Immature natural killer cell (primary cell): ENCODE data around the gene FOXK2. TPM values are rescaled to one million over a fixed set of nuclear protein-coding genes. Genes with fewer than 3 reads are reported as not detected.
"Not testable (repeated sequence)": the region's sequence is repeated elsewhere in the genome, so short reads cannot be mapped to it uniquely, and the experiment has no call there.

Experiments used
- DNase-seq, 3 donors: peaks; one replicate each; pipeline ENCODE4 v3.0.0; 2022; ENCODE audit warnings: mixed read lengths in 1 of 3
- H3K27ac Mint-ChIP-seq, 6 donors: one replicate each; pipeline ENCODE4 v1.8.0; 2020; ENCODE audit warnings: mixed read lengths in 6 of 6, mild to moderate bottlenecking in 5 of 6, inconsistent platforms in 4 of 6, moderate library complexity in 3 of 6
- H3K27me3 Mint-ChIP-seq, 3 donors: one replicate each; pipeline ENCODE4 v1.8.0; 2020 to 2021; ENCODE audit warnings: low read depth in 3 of 3, mild to moderate bottlenecking in 3 of 3, mixed read lengths in 3 of 3, moderate library complexity in 3 of 3, inconsistent platforms in 1 of 3
- H3K36me3 Mint-ChIP-seq, 3 donors: one replicate each; pipeline ENCODE4 v1.8.0; 2020; ENCODE audit warnings: mixed read lengths in 3 of 3, inconsistent platforms in 2 of 3, mild to moderate bottlenecking in 2 of 3
- H3K4me1 Mint-ChIP-seq, 2 donors: one replicate each; pipeline ENCODE4 v1.8.0; 2020; ENCODE audit warnings: inconsistent platforms in 2 of 2, mild to moderate bottlenecking in 2 of 2, mixed read lengths in 2 of 2, moderate library complexity in 1 of 2
- H3K4me3 Mint-ChIP-seq, 5 donors: one replicate each; pipeline ENCODE4 v1.8.0; 2020; ENCODE audit warnings: mild to moderate bottlenecking in 5 of 5, mixed read lengths in 5 of 5, inconsistent platforms in 3 of 5, moderate library complexity in 3 of 5
- H3K9me3 Mint-ChIP-seq, 6 donors: one replicate each; pipeline ENCODE4 v1.8.0; 2020; ENCODE audit warnings: mild to moderate bottlenecking in 6 of 6, mixed read lengths in 6 of 6, inconsistent platforms in 4 of 6, moderate library complexity in 3 of 6
- polyA plus RNA-seq, 3 donors: library from polyadenylated mRNA; unstranded; fragments of 300-500 nt; fragmentation: Illumina TruSeq; gene quantifications; one replicate each; pipeline ENCODE4 v1.2.3, GENCODE V29; 2021

FOXK2 gene
- polyA plus RNA-seq, 3 donors from 2014 or later = 1.9 to 9.7 (median 2.9) TPM

- Mint-ChIP-seq H3K4me1 (peaks cover 4% of the 10 kb centered on the region in 2 donors), H3K27ac (no peak overlapping the region), H3K36me3 (peaks cover 14 to 22% (median 15%) of the 10 kb centered on the region in 3 donors), H3K4me3 (no peak overlapping the region), H3K27me3 (peaks cover 0 to 3% (median 0%) of the 10 kb centered on the region in 3 donors), H3K9me3 (no peaks in the 10 kb centered on the region)
- no peak for DNase-seq
Observed at GRCh38 chr17:82567286-82567685, 47.8 kb downstream of the FOXK2 start.

- Mint-ChIP-seq H3K4me1 (peaks cover 2 to 4% of the 10 kb centered on the region in 2 donors), H3K27ac (no peak overlapping the region)
Observed at GRCh38 chr17:82568997-82569393, 49.5 kb downstream of the FOXK2 start.

GRCh38 chr17:82569621-82570020, 50.1 kb downstream of the FOXK2 start:
- H3K27me3 Mint-ChIP-seq = peaks cover 0 to 3% (median 2%) of the 10 kb centered on the region in 3 donors
- no peak overlapping the region for H3K27ac Mint-ChIP-seq
- H3K4me1 Mint-ChIP-seq = peaks cover 2 to 4% of the 10 kb centered on the region in 2 donors
- no peaks in the 10 kb centered on the region for H3K9me3 Mint-ChIP-seq
- peaks cover 18 to 32% (median 18%) of the 10 kb centered on the region in 3 donors for H3K36me3 Mint-ChIP-seq
- DNase-seq = no peak
- no peak overlapping the region for H3K4me3 Mint-ChIP-seq

More at GRCh38 chr17:82568997-82569393, 49.5 kb downstream of the FOXK2 start:
- no peak overlapping the region for H3K4me3 Mint-ChIP-seq
- H3K27me3 Mint-ChIP-seq = peaks cover 0 to 3% (median 2%) of the 10 kb centered on the region in 3 donors
- peaks cover 18 to 32% (median 18%) of the 10 kb centered on the region in 3 donors for H3K36me3 Mint-ChIP-seq
- H3K9me3 Mint-ChIP-seq = no peaks in the 10 kb centered on the region
- no peak for DNase-seq

GRCh38 chr17:82570277-82570676, 50.7 kb downstream of the FOXK2 start:
- Mint-ChIP-seq H3K36me3 (peaks cover 18 to 30% (median 18%) of the 10 kb centered on the region in 3 donors), H3K4me1 (peaks cover 2 to 4% of the 10 kb centered on the region in 2 donors), H3K4me3 (no peak overlapping the region), H3K9me3 (no peaks in the 10 kb centered on the region), H3K27ac (no peak overlapping the region), H3K27me3 (peaks cover 0 to 3% (median 2%) of the 10 kb centered on the region in 3 donors)
- DNase-seq = no peak

GRCh38 chr17:82571855-82572254, 52.3 kb downstream of the FOXK2 start:
- Mint-ChIP-seq H3K27ac (peak overlapping the region in 2 of 6 donors; percentile 12 to 77), H3K36me3 (peaks cover 15 to 32% (median 22%) of the 10 kb centered on the region in 3 donors), H3K4me1 (peaks cover 2 to 4% of the 10 kb centered on the region in 2 donors), H3K27me3 (peaks cover 2 to 3% (median 2%) of the 10 kb centered on the region in 3 donors), H3K9me3 (no peaks in the 10 kb centered on the region), H3K4me3 (no peak overlapping the region)
- no peak for DNase-seq

GRCh38 chr17:82574041-82574440, 54.5 kb downstream of the FOXK2 start:
- H3K36me3 Mint-ChIP-seq = peaks cover 12 to 31% (median 22%) of the 10 kb centered on the region in 3 donors
- H3K9me3 Mint-ChIP-seq = no peaks in the 10 kb centered on the region
- H3K4me3 Mint-ChIP-seq = no peak overlapping the region
- peaks cover 2 to 4% of the 10 kb centered on the region in 2 donors for H3K4me1 Mint-ChIP-seq
- H3K27ac Mint-ChIP-seq = no peak overlapping the region
- no peak for DNase-seq
- H3K27me3 Mint-ChIP-seq = peaks cover 2 to 3% (median 2%) of the 10 kb centered on the region in 3 donors

GRCh38 chr17:82575581-82576221, 56.2 kb downstream of the FOXK2 start:
- H3K9me3 Mint-ChIP-seq, H3K4me1 Mint-ChIP-seq, DNase-seq, H3K27ac Mint-ChIP-seq, H3K4me3 Mint-ChIP-seq, H3K27me3 Mint-ChIP-seq: not testable (repeated sequence)
- H3K36me3 Mint-ChIP-seq = peaks cover 8 to 28% (median 14%) of the 10 kb centered on the region in 3 donors

GRCh38 chr17:82577300-82577699, 57.8 kb downstream of the FOXK2 start:
- H3K36me3 Mint-ChIP-seq = peaks cover 3 to 20% (median 8%) of the 10 kb centered on the region in 3 donors
- no peak overlapping the region for H3K27ac Mint-ChIP-seq
- H3K9me3 Mint-ChIP-seq = no peaks in the 10 kb centered on the region
- H3K4me1 Mint-ChIP-seq = peaks cover 0 to 4% of the 10 kb centered on the region in 2 donors
- H3K27me3 Mint-ChIP-seq = peaks cover 0 to 2% (median 2%) of the 10 kb centered on the region in 3 donors
- H3K4me3 Mint-ChIP-seq = no peak overlapping the region
- DNase-seq = no peak

- H3K4me1 Mint-ChIP-seq, H3K27ac Mint-ChIP-seq, H3K27me3 Mint-ChIP-seq, H3K4me3 Mint-ChIP-seq, H3K9me3 Mint-ChIP-seq, DNase-seq: not testable (repeated sequence)
- H3K36me3 Mint-ChIP-seq = peaks cover 0 to 10% (median 4%) of the 10 kb centered on the region in 3 donors
Observed at GRCh38 chr17:82579969-82580368, 60.4 kb downstream of the FOXK2 start.

GRCh38 chr17:82582213-82582612, 62.7 kb downstream of the FOXK2 start:
- Mint-ChIP-seq H3K36me3 (peaks cover 5 to 9% (median 5%) of the 10 kb centered on the region in 3 donors), H3K4me1 (peaks cover 0 to 4% of the 10 kb centered on the region in 2 donors), H3K27ac (no peak overlapping the region), H3K4me3 (no peak overlapping the region), H3K9me3 (no peaks in the 10 kb centered on the region), H3K27me3 (no peaks in the 10 kb centered on the region)
- no peak for DNase-seq

GRCh38 chr17:82582709-82583108, 63.2 kb downstream of the FOXK2 start:
- Mint-ChIP-seq H3K4me1 (peaks cover 0 to 4% of the 10 kb centered on the region in 2 donors), H3K4me3 (no peak overlapping the region), H3K27ac (no peak overlapping the region), H3K36me3 (peaks cover 7 to 12% (median 7%) of the 10 kb centered on the region in 3 donors), H3K27me3 (peaks cover 0 to under 1% (median 0%) of the 10 kb centered on the region in 3 donors), H3K9me3 (no peaks in the 10 kb centered on the region)
- DNase-seq = no peak

- H3K4me1 Mint-ChIP-seq = peaks cover 0 to 4% of the 10 kb centered on the region in 2 donors
- peaks cover 0 to 3% (median 0%) of the 10 kb centered on the region in 3 donors for H3K27me3 Mint-ChIP-seq
- H3K9me3 Mint-ChIP-seq = no peaks in the 10 kb centered on the region
- no peak for DNase-seq
- peaks cover 7 to 16% (median 7%) of the 10 kb centered on the region in 3 donors for H3K36me3 Mint-ChIP-seq
- H3K27ac Mint-ChIP-seq = no peak overlapping the region
- H3K4me3 Mint-ChIP-seq = no peak overlapping the region
Observed at GRCh38 chr17:82583720-82584234, 64.2 kb downstream of the FOXK2 start.

- not testable (repeated sequence) for H3K27me3 Mint-ChIP-seq, H3K4me1 Mint-ChIP-seq, H3K9me3 Mint-ChIP-seq, H3K4me3 Mint-ChIP-seq, DNase-seq
- peaks cover 7 to 13% (median 7%) of the 10 kb centered on the region in 3 donors for H3K36me3 Mint-ChIP-seq
- H3K27ac Mint-ChIP-seq = peak overlapping the region; percentile 55 to 88 (median 78)
Observed at GRCh38 chr17:82585935-82586575, 66.5 kb downstream of the FOXK2 start.
